Colonic mucosa (tissue), 4 donors: ENCODE measurements around the gene ARVCF. TPM values are rescaled to one million over a fixed set of nuclear protein-coding genes. Genes with fewer than 3 reads are reported as not detected.

Experiments
- DNase-seq: peaks from one replicate; pipeline ENCODE4 v3.0.0-alpha.2; 2020
- H3K27ac ChIP-seq: fragments of 200-600 bp; one replicate; pipeline ENCODE4 v1.8.0; 2021
- H3K27me3 ChIP-seq: fragments of 200-600 bp; one replicate; pipeline ENCODE4 v1.8.0; 2021
- H3K36me3 ChIP-seq: fragments of 200-600 bp; one replicate; pipeline ENCODE4 v1.8.0; 2021
- H3K4me1 ChIP-seq: fragments of 200-600 bp; one replicate; pipeline ENCODE4 v1.8.0; 2021; ENCODE audit warnings: mild to moderate bottlenecking
- H3K4me3 ChIP-seq: fragments of 200-600 bp; one replicate; pipeline ENCODE4 v1.8.0; 2021
- H3K9ac ChIP-seq, 2 donors: one replicate each; pipeline ENCODE4 v1.7.0; 2013; ENCODE audit warnings: control low read depth in 2 of 2, low read depth in 2 of 2, low read length in 2 of 2
- H3K9me3 ChIP-seq: fragments of 200-600 bp; one replicate; pipeline ENCODE4 v1.8.0; 2021
- CTCF ChIP-seq: fragments of 200-600 bp; IDR thresholded peaks from one replicate; pipeline ENCODE4 v1.8.0; 2022; ENCODE audit warnings: antibody characterized with exemption, mild to moderate bottlenecking
- intact Hi-C: fragments of 100-400 bp; cut with DNase I; formaldehyde crosslinking; loops from one replicate; pipeline ENCODE4 v1.14.1; 2022
- total RNA-seq, 2 donors: library from RNA; stranded (reverse); fragmentation: NEBNext Ultra II Directional in 1 of 2; extraction: Animal tissue kit (Norgen Biotek cat#: 25700) in 1 of 2; gene quantifications; one replicate each; pipeline ENCODE4 v1.2.1, GENCODE V29; 2021
- donor health status: healthy.
- donor health status: DM: no; HTN: no; CAD: no.
- donor health status: DM: no; HTN: no; CAD: no.

The ARVCF gene
- total RNA-seq, 2 donors from 2014 or later, result 11.7 to 18.5 TPM

- Histone ChIP-seq H3K4me1 (no peaks in the 10 kb centered on the region), H3K9me3 (no peaks in the 10 kb centered on the region), H3K27me3 (no peaks in the 10 kb centered on the region), H3K9ac (no peak overlapping the region), H3K36me3 (no peaks in the 10 kb centered on the region), H3K27ac (no peak overlapping the region), H3K4me3 (no peak overlapping the region)
- DNase-seq, result no peak
- no peak for TF ChIP-seq CTCF
- intact Hi-C loops, result no loop called here
Measured at GRCh38 chr22:20058989-20059770, 42.6 kb upstream of the ARVCF start.

- Histone ChIP-seq H3K27ac (no peak overlapping the region), H3K4me1 (no peaks in the 10 kb centered on the region), H3K36me3 (peaks cover 7% of the 10 kb centered on the region), H3K9me3 (no peaks in the 10 kb centered on the region), H3K9ac (no peak overlapping the region), H3K27me3 (no peaks in the 10 kb centered on the region), H3K4me3 (no peak overlapping the region)
- intact Hi-C loops, result no loop called here
- TF ChIP-seq CTCF, result no peak
- DNase-seq, result no peak
Measured at GRCh38 chr22:20057596-20058268, 41.1 kb upstream of the ARVCF start.

- H3K9me3 ChIP-seq, result no peaks in the 10 kb centered on the region
- no peak for TF ChIP-seq CTCF
- H3K4me1 ChIP-seq, result no peaks in the 10 kb centered on the region
- H3K9ac ChIP-seq, result no peak overlapping the region
- no peaks in the 10 kb centered on the region for H3K27me3 ChIP-seq
- peaks cover 7% of the 10 kb centered on the region for H3K36me3 ChIP-seq
- no peak for DNase-seq
- intact Hi-C loops, result no loop called here
- no peak overlapping the region for H3K27ac ChIP-seq
- H3K4me3 ChIP-seq, result no peak overlapping the region
Measured at GRCh38 chr22:20056696-20057386, 40.2 kb upstream of the ARVCF start.

- H3K27ac ChIP-seq, result no peak overlapping the region
- no peak for TF ChIP-seq CTCF
- no peaks in the 10 kb centered on the region for H3K4me1 ChIP-seq
- no peak for DNase-seq
- H3K4me3 ChIP-seq, result no peak overlapping the region
- H3K27me3 ChIP-seq, result no peaks in the 10 kb centered on the region
- H3K9me3 ChIP-seq, result no peaks in the 10 kb centered on the region
- intact Hi-C loops, result no loop called here
- H3K9ac ChIP-seq, result no peak overlapping the region
- H3K36me3 ChIP-seq, result peaks cover 7% of the 10 kb centered on the region
Measured at GRCh38 chr22:20056161-20056560, 39.5 kb upstream of the ARVCF start.

GRCh38 chr22:20055654-20056053 is 39.0 kb upstream of the ARVCF start:
- Histone ChIP-seq H3K27me3 (no peaks in the 10 kb centered on the region), H3K27ac (no peak overlapping the region), H3K9ac (no peak overlapping the region), H3K9me3 (no peaks in the 10 kb centered on the region), H3K4me1 (no peaks in the 10 kb centered on the region), H3K4me3 (no peak overlapping the region), H3K36me3 (peaks cover 7% of the 10 kb centered on the region)
- DNase-seq, result no peak
- TF ChIP-seq CTCF, result no peak
- intact Hi-C loops, result no loop called here
